ENCODE results near the gene DSCAML1.

- no peak for TF ChIP-seq EP300 (IDR thresholded peaks at IDR 0.05)
- no peak for TF ChIP-seq CTCF (IDR thresholded peaks at IDR 0.05)
- no peak for TF ChIP-seq POLR2A (IDR thresholded peaks at IDR 0.05)
- TF ChIP-seq POLR2AphosphoS5 (IDR thresholded peaks at IDR 0.05): no peak
Measured at GRCh38 chr11:117657794-117658193, 139.2 kb downstream of the DSCAML1 start.
